HepG2 (cell line): Measurements from ENCODE around the gene GJC2. TPM values are rescaled to one million over a fixed set of nuclear protein-coding genes. Genes with fewer than 3 reads are reported as not detected.

ENCODE experiments used
- ETV6 ChIP-seq: sonication (generic); formaldehyde crosslinking; conservative IDR thresholded peaks from 2 replicates; pipeline ENCODE4 v1.4.0; 2020; ENCODE audit warnings: missing genetic modification reagents
- FOXK2 ChIP-seq: fragments of 450-650 bp; IDR thresholded peaks from 2 replicates; pipeline ENCODE4 v1.6.1; 2016
- MZF1 ChIP-seq: sonication (generic); formaldehyde crosslinking; IDR thresholded peaks from 2 replicates; pipeline ENCODE4 v1.8.1; 2023; ENCODE audit warnings: mild to moderate bottlenecking, missing genetic modification reagents, borderline replicate concordance
- SALL1 ChIP-seq: sonication (generic); formaldehyde crosslinking; IDR thresholded peaks from 2 replicates; pipeline ENCODE4 v1.8.0; 2022; ENCODE audit warnings: mild to moderate bottlenecking, missing genetic modification reagents
- ZFP90 ChIP-seq: sonication (generic); formaldehyde crosslinking; IDR thresholded peaks from 2 replicates; pipeline ENCODE4 v1.8.0; 2022; ENCODE audit warnings: missing genetic modification reagents, mild to moderate bottlenecking, inconsistent platforms, borderline replicate concordance
- ZNF563 ChIP-seq: sonication (generic); formaldehyde crosslinking; IDR thresholded peaks from 2 replicates; pipeline ENCODE4 v1.8.0; 2022; ENCODE audit warnings: mild to moderate bottlenecking, moderate library complexity, missing genetic modification reagents
- ZNF567 ChIP-seq: sonication (generic); formaldehyde crosslinking; IDR thresholded peaks from 2 replicates; pipeline ENCODE4 v1.8.1; 2023; ENCODE audit warnings: mild to moderate bottlenecking, missing genetic modification reagents, borderline replicate concordance
- ZNF768 ChIP-seq: sonication (generic); formaldehyde crosslinking; IDR thresholded peaks from 2 replicates; pipeline ENCODE4 v1.4.0; 2020; ENCODE audit warnings: missing genetic modification reagents
- polyA plus RNA-seq, 8 experiments: library from polyadenylated mRNA; depleted of rRNA in 3 of 8; stranded (reverse) in 7 of 8; unstranded in 1 of 8; fragments of >200 nt; fragmentation: Illumina TruSeq in 4 of 8; extraction: Trizol in 4 of 8; gene quantifications; 2 replicates each; pipeline versions ENCODE4 v1.2.1 to v1.2.3, GENCODE V29; 2011 to 2016; ENCODE audit warnings: low read depth in 4 of 8, missing spikeins in 1 of 8, mixed read lengths in 1 of 8; ENCODE audit not compliant: insufficient read depth in 1 of 8
- total RNA-seq, 5 experiments: library from RNA; depleted of rRNA; stranded (reverse); fragments of >200 nt; fragmentation: Illumina TruSeq; extraction: Trizol; gene quantifications; 2 replicates each; pipeline ENCODE4 v1.2.3, GENCODE V29; 2016; ENCODE audit warnings: low read depth in 1 of 5
- TF ChIP-seq, protein P1 (sequence below): sonication (generic); formaldehyde crosslinking; IDR thresholded peaks from 2 replicates; pipeline ENCODE4 v1.5.0; 2020; ENCODE audit warnings: mild to moderate bottlenecking, missing genetic modification reagents
- TF ChIP-seq, protein P2 (sequence below): sonication (generic); formaldehyde crosslinking; IDR thresholded peaks from 2 replicates; pipeline ENCODE4 v1.4.0; 2020; ENCODE audit warnings: missing genetic modification reagents
- TF ChIP-seq, protein P3 (sequence below): sonication (generic); formaldehyde crosslinking; IDR thresholded peaks from 2 replicates; pipeline ENCODE4 v1.5.1; 2020; ENCODE audit warnings: mild to moderate bottlenecking, missing genetic modification reagents, borderline replicate concordance
- TF ChIP-seq, protein P4 (sequence below): sonication (generic); formaldehyde crosslinking; IDR thresholded peaks from 2 replicates; pipeline ENCODE4 v1.4.0; 2020; ENCODE audit warnings: missing genetic modification reagents, borderline replicate concordance
- TF ChIP-seq, protein P5 (sequence below), 2 experiments: sonication (generic) in 1 of 2; formaldehyde crosslinking in 1 of 2; IDR thresholded peaks; 2 replicates each; pipeline versions ENCODE4 v1.4.0 to v1.6.1; 2018 to 2020; ENCODE audit warnings: missing genetic modification reagents in 2 of 2, borderline replicate concordance in 1 of 2, low read depth in 1 of 2, mild to moderate bottlenecking in 1 of 2, missing biosample characterization in 1 of 2

GJC2 gene
- total and polyA plus RNA-seq, 2 of the 13 experiments (the other 11 are each of a cell fraction or from before 2014, with no cell fraction given): 1.6 to 3.8 TPM

DNA sequence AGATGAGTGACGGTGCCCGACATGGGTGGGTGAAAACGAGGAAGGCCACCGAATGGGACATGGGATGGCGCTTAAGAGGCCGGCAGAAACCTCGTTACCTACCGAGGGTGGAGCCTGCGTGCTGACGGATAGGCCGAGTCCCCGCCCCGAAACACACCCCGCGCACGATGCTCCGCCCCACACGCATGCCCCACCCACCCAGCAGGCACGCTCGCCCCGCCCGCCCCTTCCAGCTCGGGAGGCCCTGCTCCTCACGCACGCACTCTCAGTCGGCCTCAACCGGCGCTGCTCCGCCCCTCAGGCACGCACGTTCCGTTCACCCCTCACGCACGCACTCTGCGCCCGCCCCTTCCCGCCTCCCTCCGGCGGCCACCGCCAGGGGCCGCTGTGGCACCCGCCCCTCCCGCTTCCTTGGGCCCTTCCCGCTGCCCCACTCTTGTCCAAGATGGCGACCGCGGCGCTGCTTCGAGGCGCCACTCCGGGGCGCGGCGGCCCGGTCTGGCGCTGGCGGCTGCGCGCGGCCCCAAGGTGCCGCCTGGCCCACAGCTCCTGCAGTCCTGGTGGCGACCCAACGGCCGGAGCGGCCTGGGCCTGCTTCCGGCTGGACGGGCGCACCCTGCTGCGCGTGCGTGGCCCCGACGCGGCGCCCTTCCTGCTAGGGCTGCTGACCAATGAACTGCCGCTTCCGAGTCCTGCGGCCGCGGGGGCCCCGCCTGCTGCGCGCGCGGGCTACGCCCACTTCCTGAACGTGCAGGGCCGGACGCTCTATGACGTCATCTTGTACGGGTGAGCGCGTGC, 15.8 kb downstream of the GJC2 start, which contains the start of gene IBA57 (continued):
- TF ChIP-seq, protein P1, sequence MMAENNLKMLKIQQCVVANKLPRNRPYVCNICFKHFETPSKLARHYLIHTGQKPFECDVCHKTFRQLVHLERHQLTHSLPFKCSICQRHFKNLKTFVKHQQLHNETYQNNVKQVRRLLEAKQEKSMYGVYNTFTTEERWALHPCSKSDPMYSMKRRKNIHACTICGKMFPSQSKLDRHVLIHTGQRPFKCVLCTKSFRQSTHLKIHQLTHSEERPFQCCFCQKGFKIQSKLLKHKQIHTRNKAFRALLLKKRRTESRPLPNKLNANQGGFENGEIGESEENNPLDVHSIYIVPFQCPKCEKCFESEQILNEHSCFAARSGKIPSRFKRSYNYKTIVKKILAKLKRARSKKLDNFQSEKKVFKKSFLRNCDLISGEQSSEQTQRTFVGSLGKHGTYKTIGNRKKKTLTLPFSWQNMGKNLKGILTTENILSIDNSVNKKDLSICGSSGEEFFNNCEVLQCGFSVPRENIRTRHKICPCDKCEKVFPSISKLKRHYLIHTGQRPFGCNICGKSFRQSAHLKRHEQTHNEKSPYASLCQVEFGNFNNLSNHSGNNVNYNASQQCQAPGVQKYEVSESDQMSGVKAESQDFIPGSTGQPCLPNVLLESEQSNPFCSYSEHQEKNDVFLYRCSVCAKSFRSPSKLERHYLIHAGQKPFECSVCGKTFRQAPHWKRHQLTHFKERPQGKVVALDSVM (CRISPR knock-in tag): peak; percentile 56; the same call in 1 of the 2 replicates
- TF ChIP-seq ZNF567 (no peak), ZNF768 (CRISPR knock-in tag) (peak; percentile 30; the same call in 1 of the 2 replicates), MZF1 (CRISPR knock-in tag) (no peak), ETV6 (0 out of 2 replicates have a peak, but pooled peaks have one; percentile 26), SALL1 (CRISPR knock-in tag) (peak; percentile 52; the same call in 1 of the 2 replicates), FOXK2 (no peak), ZFP90 (peak; percentile 38; the same call in 1 of the 2 replicates), ZNF563 (CRISPR knock-in tag) (peak; percentile 60; the same call in 1 of the 2 replicates)
- TF ChIP-seq, protein P2, sequence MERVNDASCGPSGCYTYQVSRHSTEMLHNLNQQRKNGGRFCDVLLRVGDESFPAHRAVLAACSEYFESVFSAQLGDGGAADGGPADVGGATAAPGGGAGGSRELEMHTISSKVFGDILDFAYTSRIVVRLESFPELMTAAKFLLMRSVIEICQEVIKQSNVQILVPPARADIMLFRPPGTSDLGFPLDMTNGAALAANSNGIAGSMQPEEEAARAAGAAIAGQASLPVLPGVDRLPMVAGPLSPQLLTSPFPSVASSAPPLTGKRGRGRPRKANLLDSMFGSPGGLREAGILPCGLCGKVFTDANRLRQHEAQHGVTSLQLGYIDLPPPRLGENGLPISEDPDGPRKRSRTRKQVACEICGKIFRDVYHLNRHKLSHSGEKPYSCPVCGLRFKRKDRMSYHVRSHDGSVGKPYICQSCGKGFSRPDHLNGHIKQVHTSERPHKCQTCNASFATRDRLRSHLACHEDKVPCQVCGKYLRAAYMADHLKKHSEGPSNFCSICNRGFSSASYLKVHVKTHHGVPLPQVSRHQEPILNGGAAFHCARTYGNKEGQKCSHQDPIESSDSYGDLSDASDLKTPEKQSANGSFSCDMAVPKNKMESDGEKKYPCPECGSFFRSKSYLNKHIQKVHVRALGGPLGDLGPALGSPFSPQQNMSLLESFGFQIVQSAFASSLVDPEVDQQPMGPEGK (CRISPR knock-in tag): peak; percentile 75
- TF ChIP-seq, protein P3, sequence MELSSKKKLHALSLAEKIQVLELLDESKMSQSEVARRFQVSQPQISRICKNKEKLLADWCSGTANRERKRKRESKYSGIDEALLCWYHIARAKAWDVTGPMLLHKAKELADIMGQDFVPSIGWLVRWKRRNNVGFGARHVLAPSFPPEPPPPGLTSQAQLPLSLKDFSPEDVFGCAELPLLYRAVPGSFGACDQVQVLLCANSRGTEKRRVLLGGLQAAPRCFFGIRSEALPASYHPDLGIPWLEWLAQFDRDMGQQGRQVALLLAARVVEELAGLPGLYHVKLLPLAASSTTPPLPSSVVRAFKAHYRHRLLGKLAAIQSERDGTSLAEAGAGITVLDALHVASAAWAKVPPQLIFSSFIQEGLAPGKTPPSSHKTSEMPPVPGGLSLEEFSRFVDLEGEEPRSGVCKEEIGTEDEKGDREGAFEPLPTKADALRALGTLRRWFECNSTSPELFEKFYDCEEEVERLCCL (CRISPR knock-in tag): no peak
- TF ChIP-seq, protein P4, sequence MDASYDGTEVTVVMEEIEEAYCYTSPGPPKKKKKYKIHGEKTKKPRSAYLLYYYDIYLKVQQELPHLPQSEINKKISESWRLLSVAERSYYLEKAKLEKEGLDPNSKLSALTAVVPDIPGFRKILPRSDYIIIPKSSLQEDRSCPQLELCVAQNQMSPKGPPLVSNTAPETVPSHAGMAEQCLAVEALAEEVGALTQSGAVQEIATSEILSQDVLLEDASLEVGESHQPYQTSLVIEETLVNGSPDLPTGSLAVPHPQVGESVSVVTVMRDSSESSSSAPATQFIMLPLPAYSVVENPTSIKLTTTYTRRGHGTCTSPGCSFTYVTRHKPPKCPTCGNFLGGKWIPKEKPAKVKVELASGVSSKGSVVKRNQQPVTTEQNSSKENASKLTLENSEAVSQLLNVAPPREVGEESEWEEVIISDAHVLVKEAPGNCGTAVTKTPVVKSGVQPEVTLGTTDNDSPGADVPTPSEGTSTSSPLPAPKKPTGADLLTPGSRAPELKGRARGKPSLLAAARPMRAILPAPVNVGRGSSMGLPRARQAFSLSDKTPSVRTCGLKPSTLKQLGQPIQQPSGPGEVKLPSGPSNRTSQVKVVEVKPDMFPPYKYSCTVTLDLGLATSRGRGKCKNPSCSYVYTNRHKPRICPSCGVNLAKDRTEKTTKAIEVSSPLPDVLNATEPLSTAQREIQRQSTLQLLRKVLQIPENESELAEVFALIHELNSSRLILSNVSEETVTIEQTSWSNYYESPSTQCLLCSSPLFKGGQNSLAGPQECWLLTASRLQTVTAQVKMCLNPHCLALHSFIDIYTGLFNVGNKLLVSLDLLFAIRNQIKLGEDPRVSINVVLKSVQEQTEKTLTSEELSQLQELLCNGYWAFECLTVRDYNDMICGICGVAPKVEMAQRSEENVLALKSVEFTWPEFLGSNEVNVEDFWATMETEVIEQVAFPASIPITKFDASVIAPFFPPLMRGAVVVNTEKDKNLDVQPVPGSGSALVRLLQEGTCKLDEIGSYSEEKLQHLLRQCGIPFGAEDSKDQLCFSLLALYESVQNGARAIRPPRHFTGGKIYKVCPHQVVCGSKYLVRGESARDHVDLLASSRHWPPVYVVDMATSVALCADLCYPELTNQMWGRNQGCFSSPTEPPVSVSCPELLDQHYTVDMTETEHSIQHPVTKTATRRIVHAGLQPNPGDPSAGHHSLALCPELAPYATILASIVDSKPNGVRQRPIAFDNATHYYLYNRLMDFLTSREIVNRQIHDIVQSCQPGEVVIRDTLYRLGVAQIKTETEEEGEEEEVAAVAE (CRISPR knock-in tag): no peak
- TF ChIP-seq, protein P5, sequence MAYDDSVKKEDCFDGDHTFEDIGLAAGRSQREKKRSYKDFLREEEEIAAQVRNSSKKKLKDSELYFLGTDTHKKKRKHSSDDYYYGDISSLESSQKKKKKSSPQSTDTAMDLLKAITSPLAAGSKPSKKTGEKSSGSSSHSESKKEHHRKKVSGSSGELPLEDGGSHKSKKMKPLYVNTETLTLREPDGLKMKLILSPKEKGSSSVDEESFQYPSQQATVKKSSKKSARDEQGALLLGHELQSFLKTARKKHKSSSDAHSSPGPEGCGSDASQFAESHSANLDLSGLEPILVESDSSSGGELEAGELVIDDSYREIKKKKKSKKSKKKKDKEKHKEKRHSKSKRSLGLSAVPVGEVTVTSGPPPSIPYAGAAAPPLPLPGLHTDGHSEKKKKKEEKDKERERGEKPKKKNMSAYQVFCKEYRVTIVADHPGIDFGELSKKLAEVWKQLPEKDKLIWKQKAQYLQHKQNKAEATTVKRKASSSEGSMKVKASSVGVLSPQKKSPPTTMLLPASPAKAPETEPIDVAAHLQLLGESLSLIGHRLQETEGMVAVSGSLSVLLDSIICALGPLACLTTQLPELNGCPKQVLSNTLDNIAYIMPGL (CRISPR knock-in tag; IDR thresholded peaks at IDR 0.05; ENCODE audit: borderline replicate concordance in 1 of 2, low read depth in 1 of 2): peak; percentile 54 to 80; a peak in 3 of 4 replicates
